Measurements from ENCODE around the gene BRIP1.
"Not testable (repeated sequence)": the region's sequence is repeated elsewhere in the genome, so short reads cannot be mapped to it uniquely, and the experiment has no call there.

Gene BRIP1

DNA sequence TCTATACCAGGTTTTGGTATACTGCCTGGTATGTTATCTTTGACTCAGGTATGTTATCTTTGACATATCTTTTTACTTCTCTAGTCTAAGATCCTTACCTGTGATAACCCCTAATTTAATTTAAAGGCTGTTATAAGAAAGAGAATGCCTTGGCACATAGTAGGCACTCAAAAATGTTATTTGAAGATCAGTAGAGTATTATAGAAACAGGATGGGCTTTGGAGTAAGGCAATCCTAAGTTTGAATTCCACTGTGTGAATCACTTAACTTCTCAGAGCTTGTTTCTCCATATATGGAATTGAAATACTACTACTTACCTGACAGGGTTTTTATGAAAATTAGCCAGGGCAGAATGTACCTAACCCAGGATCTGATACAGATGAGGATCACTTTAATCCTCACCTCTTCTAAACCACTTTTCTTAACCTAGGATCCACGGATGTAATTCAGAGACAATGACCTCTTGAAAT lies 1.2 kb downstream of the BRIP1 start:
- DNase-seq: no peak

DNA sequence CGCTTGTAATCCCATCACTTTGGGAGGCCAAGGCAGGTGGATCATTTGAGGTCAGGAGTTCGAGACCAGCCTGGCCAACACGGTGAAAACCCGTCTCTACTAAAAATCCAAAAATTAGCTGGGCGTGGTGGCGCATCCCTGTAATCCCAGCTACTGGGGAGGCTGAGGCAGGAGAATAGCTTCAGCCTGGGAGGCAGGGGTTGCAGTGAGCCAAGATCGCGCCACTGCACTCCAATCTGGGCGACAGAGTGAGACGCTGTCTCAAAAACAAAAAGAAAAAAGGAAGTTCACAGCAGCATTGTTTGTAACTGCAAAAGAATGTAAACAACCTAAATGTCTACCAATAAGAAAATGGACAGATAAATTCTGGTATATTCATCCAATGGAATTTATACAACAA lies 2.9 kb downstream of the BRIP1 start:
- DNase-seq: not testable (repeated sequence)

DNA sequence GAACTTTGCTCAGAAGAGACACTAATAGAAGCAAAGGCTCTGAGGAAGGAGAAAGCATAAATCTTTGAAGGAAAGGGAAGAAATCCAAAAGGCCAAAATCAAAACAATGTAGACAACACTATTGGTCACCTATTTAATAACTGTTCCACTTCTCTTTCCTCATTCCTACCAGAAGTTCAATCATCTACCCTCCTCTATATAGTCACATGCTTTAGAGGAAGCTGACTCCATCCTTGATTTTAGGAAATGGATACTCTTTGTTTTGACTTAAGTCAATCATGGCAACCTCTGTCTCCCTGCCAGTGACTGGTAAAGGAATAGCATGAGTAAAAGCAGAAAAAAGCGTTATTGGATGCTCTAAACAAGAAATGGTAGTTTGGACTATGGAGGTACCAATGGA lies 7.3 kb downstream of the BRIP1 start:
- DNase-seq: no peak

DNA sequence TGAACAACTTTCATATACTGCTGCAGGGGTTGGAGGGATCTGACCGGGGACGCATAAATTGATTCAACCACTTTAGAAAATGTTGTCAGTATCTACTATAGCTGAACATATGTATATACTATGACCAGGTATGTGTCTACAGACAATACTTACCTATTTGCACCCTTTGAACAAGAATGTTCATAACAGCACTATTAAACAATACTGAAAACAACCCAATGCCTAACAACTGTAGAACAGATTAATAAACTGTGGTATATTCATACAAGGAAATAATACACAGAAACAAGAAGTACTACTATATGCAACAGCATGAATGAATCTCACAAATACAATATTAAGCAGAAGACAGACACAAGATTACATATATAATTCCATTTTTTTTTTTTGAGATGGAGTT lies 10.5 kb downstream of the BRIP1 start:
- no peak for DNase-seq

DNA sequence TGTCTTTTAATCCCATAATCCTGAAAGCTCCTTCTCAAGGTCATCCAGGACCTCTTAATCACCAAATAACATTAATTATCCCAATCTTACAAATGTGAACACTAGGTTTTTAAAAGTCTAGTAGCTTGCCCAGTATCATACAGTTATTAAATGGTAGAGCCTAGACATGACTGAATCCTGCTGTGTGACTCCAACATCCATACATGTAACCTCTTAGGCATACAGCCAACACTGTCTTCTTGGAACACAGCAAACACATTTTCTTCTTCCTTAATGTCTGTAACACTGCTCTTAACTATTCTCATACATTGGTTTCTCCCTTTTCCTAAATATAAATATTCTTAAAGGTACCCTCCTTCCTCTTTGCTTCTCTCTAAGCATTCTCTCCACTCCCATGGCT lies 13.7 kb downstream of the BRIP1 start:
- no peak for DNase-seq

DNA sequence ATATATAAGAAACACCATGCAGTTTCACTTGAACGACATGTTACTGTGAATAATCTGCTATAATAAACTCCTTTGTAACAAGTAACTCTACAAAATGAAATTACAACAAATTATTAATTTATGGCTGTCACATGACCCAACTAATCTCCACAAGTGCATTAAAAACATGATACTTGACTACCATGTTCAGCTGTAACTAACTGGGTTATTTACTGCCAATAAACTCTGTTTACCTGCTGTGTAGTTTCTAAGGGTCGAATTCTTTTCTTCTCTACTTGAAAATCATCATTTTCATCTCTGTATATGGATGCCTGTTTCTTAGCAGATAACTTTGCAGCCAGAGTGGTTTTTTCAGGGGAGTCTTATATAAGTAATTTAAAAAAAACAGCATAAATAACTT lies 14.4 kb downstream of the BRIP1 start:
- DNase-seq: no peak

DNA sequence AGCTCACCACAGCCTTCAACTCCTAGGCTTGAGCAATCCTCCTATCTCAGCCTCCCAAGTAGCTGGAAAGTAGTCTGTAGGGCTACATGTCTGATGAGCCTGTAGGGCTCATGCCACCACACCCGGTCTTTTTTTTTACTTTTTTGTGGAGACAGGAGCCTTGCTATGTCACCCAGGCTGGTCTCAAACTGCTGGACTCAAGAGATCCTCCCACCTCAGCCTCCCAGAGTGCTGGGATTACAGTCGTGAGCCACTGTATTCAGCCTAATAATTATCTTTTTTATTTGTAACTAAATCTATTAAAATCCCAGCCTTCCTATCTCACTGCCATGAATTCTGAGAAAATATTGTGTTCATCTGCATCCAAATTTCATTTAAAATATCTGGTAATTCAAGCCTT lies 15.1 kb downstream of the BRIP1 start:
- DNase-seq: no peak

DNA sequence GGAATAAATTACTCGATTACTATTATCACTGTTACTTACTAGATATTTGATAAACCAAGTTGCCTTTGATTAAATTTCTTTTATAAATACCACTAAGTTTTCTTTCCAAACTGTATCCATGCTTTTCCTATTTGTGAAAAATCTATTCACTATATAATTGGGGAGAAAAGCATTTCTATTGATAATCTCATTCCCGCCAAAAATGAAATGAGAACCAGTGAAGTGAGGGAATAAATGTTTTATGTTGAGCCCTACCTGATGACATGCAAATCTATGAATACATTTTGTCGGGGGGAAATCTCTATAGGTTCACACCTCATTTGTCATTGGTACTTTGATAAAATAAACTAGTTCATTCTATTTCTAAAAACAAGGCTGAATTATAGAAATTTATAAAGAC lies 15.7 kb downstream of the BRIP1 start:
- no peak for DNase-seq

DNA sequence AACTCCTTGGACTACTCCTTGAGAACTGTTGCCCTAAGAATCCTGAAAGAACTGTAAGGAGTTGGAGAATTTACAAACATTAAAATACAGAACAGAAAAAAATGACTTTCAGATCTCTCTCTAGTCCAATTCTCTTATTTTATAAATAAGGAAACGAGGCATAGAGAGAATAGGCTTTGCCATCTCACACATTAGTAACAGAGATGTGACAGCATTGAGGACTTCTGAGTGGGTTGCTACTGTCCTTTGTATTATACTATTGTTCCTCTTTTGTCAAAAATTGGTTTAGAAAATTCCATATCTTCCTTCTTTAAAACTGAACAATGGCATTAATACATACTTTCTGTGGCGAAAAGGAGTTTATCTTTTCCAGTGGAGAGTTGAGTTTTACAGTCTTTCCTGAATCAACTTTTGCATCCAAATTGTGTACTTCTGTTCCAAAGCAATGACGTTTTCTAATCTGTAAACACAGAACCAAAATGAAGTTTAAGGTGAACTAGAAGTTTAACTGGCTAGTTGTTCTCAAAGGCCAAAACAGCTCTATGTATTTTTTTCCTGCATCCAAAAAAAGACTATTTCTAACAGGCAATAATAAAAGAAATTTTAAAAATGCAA lies 16.5 kb downstream of the BRIP1 start:
- DNase-seq: no peak

DNA sequence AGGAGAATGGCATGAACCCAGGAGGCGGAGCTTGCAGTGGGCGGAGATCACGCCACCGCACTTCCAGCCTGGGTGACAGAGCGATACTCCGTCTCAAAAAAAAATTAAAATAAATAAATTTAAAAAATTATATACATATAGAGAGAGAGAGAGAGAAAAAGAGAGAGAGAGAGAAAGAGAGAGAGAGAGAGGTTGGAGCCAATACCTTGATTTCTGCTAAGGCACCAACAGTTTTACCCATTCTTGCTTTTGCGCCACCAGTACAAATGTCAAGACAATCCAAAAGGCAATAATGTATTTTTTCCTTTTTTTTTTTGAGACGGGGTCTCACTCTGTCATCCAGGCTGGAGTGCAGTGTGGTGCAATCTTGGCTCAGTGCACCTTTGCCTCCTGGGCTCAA lies 17.2 kb downstream of the BRIP1 start:
- DNase-seq: no peak

DNA sequence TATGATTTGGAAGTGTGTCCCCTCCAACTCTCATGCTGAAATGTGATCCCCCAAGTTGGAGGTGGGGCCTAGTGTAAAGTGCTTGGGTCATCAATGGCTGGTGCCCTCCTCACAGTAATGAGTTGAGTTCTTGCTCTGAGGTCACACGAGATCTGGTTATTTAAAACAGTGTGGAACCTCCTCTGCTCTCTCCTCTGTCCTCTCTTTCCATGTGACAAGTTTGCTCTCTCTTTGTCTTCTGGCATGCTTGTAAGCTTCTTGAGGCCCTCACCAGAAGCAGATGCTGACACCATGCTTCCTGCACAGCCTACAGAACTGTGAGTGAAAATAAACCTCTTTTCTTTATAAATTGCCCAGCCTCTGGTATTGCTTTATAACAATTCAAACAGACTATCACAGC lies 19.9 kb downstream of the BRIP1 start:
- no peak for DNase-seq

DNA sequence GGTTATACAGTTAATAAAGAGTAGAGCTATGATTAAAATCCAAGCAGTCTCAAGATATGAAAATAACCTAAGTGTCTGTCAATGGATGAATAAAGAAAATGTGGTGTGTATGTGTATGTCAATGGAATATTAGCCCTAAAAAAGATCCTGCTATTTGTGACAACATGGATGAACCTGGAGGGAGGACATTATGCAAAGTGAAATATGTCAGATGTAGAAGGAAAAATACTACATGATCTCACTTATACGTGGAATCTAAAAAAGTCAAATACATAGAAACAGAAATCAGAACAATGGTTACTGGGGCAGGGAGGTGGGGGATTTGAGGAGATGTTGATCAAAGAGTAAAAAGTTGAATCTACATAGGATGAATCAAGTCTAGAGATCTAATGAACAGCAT lies 20.4 kb downstream of the BRIP1 start:
- DNase-seq: no peak

DNA sequence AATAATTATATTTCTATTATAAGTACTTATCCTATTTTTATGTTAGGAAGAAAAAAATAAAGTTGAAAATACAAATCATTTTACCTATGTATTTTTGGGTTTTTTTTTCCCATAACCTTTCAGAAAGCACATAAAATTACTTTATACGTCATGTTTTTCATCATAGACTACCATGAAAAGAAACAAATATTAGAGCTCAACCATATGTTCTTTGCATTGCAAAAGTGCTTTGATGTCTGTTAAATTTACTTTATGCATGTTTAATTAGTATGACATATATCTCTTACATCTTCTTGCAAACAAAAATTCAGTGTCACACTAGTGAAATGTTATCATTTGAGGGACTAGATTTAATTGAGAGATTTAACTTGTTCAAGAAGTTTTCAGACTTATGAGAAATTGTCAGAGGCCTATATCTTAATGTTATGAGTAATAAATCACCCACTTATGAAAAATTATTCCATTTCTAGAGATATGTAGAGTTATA lies 24.0 kb downstream of the BRIP1 start:
- no peak for DNase-seq

DNA sequence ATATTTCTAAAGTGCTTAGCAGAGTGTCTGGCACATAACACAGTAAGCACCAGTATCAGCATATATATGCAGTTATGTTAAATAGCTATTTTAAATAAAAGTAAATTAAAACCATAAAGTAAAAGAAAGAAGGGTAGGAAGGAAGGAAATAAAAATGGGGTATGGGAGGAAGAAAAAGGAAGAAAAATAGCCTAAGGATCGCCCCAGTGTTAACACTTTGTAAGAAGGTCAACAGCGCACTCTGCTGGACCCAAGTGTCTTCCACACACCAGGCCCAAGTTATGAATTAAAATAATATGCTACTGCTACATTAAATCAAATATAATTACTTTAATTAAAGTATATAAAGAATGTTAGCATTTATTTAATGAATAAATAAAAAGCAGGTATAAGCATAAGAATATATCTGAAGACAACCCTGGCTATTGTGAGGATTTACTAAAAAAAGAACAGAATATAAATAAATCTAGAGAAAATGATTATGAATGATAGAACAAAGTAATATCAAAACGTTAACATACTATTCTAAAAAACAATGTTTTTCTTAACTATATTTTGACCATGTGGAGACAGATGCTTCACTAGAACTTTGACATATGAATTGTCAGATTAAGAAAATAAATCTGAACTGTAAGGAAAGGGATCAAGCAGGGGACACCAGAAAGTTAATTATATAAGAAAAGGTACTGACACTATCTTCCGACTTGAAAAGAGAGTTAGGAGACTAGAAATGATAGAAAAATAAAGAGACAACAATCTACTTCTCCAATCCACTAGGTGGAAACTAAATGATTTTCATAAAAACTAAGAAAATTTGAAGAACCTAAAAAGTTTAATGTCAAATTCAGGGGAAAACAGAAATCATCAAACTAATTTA lies 25.9 kb downstream of the BRIP1 start:
- DNase-seq: peak; percentile 39

DNA sequence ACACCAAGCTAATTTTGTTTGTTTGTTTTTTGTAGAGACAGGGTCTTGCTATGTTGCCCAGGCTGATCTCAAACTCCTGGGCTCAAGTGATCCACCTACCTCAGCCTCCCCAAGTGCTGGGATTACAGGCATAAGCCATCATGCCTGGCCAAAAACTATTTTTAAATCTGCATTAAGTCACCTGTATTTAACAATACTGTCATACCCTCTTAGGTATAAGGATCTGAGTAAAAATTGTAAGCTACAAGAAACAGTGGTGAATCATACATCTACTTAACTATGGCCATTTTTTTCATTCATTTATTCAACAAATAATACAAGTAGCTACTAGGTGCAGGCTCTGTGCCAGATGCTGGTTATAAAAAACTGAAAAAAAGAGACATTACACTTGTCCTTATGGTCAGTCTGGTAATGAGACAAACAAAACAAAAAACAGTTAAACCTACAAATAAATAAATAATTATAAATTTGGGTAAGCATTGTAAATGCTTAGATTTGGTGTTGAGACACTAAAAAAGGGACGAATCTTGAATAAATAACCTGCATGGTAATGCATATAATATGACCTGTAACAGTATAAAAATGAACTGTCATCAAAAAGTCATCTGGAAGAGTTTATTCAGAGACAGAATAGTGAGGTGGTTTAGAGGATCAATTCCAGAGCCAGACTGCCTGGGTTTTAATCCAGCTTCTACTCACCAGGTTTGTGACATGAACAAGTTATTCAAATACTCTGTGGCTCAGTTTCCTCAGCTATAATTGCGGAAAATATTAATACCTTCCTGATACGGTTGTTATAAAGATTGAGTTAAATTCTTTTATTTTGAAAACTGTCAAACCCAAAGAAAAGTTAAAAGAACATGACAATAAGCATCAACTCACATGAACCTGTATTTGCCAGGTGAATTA lies 26.8 kb downstream of the BRIP1 start:
- no peak for DNase-seq

DNA sequence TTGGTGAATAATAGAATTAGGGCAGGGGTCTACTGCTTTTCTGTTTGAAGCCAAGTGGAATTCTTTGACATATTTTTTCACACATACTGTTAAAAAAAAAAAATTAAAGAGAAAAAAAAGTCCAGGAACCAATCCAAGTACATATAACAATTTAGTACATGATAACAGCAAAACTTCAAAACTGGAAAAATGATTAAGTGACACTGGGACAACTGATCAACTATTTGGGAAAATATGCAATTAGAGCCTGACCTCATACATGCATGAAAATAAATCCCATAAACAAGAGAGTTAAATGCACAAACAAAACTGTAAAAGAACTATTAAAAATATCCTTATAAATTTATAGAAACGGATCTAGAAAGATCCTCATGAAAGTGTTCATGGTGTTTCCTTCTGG lies 27.7 kb downstream of the BRIP1 start:
- DNase-seq: no peak

DNA sequence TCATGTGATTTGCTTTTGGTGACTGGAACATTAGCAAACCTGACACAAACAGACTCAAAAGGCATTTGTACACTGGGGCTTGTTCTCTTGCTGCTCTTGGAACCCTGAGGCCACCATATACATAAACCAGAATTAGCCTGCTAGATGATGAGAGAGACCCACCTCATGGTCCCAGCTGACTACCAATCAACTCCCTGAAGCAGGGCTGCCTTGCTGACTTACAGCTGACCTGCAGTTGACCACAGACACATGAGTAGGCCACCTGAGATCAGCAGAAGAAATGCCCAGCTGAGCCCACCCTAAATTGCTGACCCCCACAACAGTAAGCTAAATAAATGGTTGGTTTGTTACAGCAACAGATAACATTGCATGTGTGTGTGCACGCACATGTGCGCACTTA lies 28.7 kb downstream of the BRIP1 start:
- no peak for DNase-seq

DNA sequence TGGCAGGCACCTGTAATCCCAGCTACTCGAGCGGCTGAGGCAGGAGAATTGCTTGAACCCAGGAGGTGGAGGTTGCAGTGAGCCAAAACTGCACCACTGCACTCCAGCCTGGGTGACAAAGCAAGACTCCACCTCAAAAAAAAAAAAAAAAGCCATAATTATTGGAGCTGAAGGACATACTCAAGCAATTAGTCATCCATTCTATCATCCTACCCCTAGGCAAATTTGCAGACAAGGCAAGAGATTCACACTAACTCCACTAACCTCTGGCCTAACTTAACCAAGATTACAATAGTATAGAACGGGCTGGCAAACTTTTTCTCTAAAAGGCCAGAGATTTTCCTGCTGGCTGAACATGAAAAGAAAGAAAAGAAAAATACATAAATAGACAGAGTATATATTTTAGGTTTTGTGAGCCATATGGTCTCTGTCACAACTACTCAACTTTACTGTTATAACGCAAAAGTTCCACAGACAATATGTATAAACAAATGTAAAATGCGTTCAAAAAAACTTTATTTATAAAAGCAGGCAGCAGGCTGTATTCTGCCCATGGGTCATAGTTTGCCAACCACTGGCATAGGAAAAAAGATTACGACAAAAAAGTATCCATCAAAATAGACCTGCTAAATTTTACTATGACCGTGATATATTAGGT lies 29.7 kb downstream of the BRIP1 start:
- no peak for DNase-seq

DNA sequence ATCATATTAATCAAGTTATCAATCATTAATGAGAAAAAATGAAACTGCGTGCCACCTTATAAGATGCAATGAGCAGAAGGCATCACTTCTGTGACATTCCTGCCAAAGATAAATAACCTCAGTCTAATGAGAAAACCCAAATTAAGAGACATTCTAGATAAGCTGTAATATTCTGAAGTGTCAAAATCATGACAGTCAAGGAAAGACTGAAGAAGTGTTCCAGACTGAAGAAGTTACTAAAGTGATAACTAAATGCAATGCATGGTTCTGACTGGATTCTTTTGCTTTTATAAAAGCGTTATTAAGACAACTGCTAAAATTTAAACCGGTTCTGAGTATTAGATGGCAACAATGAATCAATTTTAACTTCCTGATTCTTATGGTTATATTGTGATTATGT lies 30.9 kb downstream of the BRIP1 start:
- no peak for DNase-seq

DNA sequence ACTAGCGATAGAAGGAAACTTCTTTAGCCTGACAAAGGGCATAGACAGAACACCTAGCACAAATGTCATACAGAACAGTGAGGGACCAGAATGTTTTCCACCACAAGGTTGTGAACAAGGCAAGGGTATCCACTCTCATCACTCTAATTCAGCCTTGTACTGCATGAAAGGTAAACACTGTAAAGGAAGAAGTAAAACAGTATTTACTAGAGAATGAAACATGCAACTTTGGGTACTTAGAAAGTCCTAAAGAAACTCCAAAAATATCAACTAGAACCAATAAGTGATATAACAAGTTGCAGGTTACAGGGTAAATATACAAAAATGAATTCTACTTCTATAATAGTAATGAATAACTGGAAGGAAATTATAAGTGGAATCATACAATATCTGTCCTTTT lies 32.2 kb downstream of the BRIP1 start:
- DNase-seq: no peak

DNA sequence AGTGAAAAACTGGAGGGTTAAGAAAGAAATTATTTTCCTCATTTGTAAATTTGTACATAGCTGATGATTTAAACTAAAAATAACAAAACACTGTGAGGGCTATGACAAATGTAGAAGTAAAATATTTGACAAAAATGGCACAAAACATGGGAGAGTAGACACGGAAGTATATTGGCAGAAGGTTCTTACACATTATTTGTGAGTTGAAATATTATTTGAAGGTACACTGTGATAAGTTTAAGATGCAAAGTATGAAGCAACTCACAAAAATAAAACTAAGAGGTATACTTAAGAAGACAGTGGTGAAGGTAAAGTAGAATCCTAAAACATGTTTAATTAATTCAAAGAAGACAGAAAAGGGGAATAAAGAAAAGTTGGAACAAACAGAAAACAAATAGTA lies 34.6 kb downstream of the BRIP1 start:
- DNase-seq: no peak

DNA sequence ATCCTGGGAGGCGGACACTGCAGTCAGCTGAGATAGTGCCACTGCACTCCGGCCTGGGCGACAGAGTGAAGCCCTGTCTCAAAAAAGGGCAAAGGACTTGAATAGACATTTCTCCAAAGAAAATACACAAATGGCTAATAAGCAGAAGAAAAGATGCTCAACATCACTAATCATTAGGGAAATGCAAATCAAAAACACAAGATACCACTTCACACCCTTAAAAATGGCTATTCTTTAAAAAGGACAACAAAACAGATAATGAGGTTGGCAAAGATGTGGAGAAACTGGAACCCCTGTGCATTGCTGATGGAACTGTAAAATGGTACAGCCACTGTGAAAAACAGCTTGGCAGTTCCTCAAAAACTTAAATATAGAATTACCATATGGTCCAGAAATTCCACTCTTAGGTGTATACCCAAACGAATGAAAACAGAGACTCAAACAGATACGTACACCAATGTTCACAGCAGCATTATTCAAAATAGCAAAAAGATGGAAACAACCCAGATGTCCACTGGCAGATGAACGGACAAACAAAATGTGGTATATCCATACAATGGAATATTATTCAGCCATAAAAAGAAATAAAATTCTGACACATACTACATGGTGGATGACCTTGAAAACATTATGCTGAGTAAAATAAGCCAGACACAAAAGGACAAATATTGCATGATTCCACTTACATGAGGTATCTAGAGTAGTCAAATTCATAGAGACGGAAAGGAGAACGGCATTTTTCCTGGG lies 35.5 kb downstream of the BRIP1 start:
- no peak for DNase-seq

Data from NCI-H2171 (cell line).